Kidney epithelial cell (primary cell): Measurements from ENCODE around the gene JADE3. TPM values are rescaled to one million over a fixed set of nuclear protein-coding genes. Genes with fewer than 3 reads are reported as not detected.

Experiments used
- DNase-seq: peaks from one replicate; pipeline ENCODE4 v3.0.0-alpha.2; 2010; ENCODE audit warnings: low read depth
- H3K27me3 ChIP-seq: 2 replicates; pipeline ENCODE4 v1.6.0; 2011; ENCODE audit warnings: low read length; ENCODE audit not compliant: control insufficient read depth, insufficient read depth
- H3K36me3 ChIP-seq: 2 replicates; pipeline ENCODE4 v1.5.1; 2011; ENCODE audit warnings: low read length; ENCODE audit not compliant: control insufficient read depth, insufficient read depth
- H3K4me3 ChIP-seq: 2 replicates; pipeline ENCODE4 v1.5.1; 2011; ENCODE audit warnings: low read depth, mild to moderate bottlenecking, control low read depth, low read length
- total RNA-seq: library from RNA; depleted of rRNA; stranded (reverse); fragments of >200 nt; gene quantifications from 2 replicates; pipeline ENCODE4 v1.2.3, GENCODE V29; 2015
- TF ChIP-seq, protein P1 (sequence below): IDR thresholded peaks from 2 replicates; pipeline ENCODE4 v1.5.1; 2011; ENCODE audit warnings: mild to moderate bottlenecking, moderate library complexity, low read length, control low read depth, inconsistent platforms; ENCODE audit not compliant: insufficient read depth, poor library complexity, severe bottlenecking

Gene JADE3
- total RNA-seq, 1 donor from 2014 or later, result 9.4 TPM

DNA sequence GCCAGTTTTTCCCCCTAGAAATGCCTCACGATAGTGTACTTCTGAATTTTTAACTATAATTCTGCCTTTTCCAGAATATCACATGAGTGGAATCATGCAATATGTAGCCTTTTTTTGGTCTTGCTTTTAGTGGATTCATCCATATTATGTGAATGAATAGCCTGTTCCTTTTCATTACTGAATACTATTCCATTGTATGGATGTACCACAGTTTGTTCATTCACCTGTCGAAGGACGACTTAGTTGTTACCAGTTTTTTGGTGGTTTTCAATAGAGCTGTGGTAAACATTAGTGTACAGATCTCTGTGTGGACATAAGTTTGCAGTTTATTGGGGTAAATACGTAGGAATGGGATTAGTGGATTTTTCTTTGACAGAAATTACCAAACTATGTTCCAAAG, 8.0 kb downstream of the JADE3 start:
- H3K4me3 ChIP-seq, result no peak overlapping the region
- TF ChIP-seq, protein P1, sequence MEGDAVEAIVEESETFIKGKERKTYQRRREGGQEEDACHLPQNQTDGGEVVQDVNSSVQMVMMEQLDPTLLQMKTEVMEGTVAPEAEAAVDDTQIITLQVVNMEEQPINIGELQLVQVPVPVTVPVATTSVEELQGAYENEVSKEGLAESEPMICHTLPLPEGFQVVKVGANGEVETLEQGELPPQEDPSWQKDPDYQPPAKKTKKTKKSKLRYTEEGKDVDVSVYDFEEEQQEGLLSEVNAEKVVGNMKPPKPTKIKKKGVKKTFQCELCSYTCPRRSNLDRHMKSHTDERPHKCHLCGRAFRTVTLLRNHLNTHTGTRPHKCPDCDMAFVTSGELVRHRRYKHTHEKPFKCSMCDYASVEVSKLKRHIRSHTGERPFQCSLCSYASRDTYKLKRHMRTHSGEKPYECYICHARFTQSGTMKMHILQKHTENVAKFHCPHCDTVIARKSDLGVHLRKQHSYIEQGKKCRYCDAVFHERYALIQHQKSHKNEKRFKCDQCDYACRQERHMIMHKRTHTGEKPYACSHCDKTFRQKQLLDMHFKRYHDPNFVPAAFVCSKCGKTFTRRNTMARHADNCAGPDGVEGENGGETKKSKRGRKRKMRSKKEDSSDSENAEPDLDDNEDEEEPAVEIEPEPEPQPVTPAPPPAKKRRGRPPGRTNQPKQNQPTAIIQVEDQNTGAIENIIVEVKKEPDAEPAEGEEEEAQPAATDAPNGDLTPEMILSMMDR, result no peak
- DNase-seq, result no peak
- no peaks in the 10 kb centered on the region for H3K27me3 ChIP-seq
- H3K36me3 ChIP-seq, result no peaks in the 10 kb centered on the region

- TF ChIP-seq, protein P1, result no peak
- Histone ChIP-seq H3K4me3 (no peak overlapping the region), H3K36me3 (no peaks in the 10 kb centered on the region), H3K27me3 (no peaks in the 10 kb centered on the region)
- no peak for DNase-seq
Measured at GRCh38 chrX:46922611-46923010, 10.4 kb downstream of the JADE3 start.

DNA sequence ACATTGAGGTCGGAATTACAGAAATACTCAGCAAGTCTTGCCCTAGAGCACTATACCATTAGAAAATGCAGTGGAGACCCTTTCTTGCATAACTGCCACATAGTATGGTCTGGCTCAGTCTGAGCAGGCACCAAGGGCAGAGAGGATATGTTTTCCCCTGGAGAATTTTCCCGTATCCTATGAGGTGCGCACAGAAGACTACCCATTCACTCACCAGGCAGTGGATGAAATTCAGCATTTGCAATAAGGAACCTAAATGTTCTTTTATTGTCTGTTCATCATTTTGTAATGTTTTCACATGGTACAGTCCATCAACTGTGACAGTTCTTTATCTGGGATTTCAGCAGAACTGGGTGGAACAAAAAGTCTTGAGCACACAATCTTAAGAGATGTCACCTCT, 15.5 kb downstream of the JADE3 start:
- Histone ChIP-seq H3K4me3 (no peak overlapping the region), H3K36me3 (no peaks in the 10 kb centered on the region), H3K27me3 (no peaks in the 10 kb centered on the region)
- no peak for DNase-seq
- TF ChIP-seq, protein P1, result no peak

DNA sequence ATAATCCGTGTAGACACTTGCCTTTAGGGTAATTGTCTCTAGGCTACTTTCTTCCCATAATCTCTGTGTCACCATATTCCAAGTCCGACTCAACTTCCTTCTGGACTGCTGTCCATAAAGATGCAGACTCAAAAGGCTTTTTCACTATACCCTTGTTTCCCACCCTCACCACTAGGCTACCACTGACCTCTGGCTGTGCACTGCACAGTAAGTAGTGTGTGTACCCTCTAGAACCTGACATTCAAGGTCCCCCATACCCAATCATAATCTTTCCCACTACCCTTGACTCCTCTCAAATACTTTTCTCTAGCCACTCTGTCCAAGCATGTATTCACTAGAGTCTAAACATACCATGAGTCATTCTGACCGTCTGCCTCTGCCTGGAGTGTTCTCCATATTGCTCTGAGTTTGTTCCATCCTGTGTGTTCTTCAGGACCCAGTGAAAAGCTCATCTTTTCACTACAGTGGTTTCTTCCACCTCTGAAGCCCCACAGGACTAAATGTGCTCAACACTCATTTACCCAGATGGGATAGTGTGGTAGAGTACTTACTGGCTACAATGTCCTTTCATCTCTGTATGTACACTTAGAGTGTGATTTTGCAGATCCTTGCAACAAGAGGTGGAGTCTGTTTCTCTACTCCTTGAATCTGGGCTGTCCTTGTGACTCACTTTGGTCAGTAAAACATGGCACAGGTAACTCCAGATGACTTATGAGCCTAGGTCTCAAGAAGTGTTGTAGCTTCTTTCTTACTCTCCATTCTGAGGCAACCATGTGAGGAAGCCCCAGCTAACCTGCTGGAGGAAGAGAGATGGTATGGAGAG, 17.4 kb downstream of the JADE3 start:
- TF ChIP-seq, protein P1, result no peak
- no peaks in the 10 kb centered on the region for H3K36me3 ChIP-seq
- H3K27me3 ChIP-seq, result no peaks in the 10 kb centered on the region
- DNase-seq, result peak; percentile 14
- no peak overlapping the region for H3K4me3 ChIP-seq

DNA sequence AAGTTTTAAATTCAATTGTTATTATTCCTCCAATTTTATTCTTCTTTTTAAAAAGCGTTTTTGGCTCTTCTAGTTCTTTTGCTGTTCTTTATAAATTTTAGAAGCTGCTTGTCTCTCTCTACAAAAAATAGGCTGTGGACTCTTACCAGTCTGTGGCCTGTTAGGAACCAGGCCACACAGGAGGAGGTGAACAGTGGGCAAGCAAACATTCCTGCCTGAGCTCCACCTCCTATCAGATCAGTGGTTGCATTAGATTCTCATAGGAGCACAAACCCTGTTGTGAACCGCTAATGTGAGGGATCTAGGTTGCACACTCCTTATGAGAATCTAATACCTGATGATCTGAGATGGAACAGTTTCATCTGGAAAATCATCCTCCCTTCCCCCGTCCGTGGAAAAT, 23.1 kb downstream of the JADE3 start:
- Histone ChIP-seq H3K4me3 (no peak overlapping the region), H3K36me3 (no peaks in the 10 kb centered on the region), H3K27me3 (no peaks in the 10 kb centered on the region)
- no peak for DNase-seq
- TF ChIP-seq, protein P1, result no peak

DNA sequence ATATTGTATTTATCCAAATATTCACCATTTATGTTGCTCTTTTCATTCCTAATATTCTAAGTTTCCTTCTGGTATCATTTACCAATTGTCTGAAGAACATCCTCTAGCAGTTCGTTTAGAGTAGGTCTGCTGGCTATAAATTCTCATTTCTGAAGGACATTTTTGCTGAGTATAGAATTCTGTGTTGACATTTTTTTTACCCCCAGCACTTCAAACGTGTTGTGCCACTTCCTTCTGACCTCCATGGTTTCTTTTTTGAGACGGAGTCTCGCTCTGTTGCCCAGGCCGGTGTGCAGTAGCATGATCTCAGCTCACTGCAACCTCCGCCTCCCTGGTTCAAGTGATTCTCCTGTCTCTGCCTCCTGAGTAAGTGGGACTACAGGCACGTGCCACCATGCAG, 26.4 kb downstream of the JADE3 start:
- no peaks in the 10 kb centered on the region for H3K36me3 ChIP-seq
- no peak for DNase-seq
- TF ChIP-seq, protein P1, result no peak
- H3K27me3 ChIP-seq, result no peaks in the 10 kb centered on the region
- H3K4me3 ChIP-seq, result no peak overlapping the region
